HepG2 (cell line): ENCODE measurements around the gene LRRC34. TPM values are rescaled to one million over a fixed set of nuclear protein-coding genes. Genes with fewer than 3 reads are reported as not detected.

Source experiments
- CEBPG ChIP-seq: IDR thresholded peaks from 2 replicates; pipeline ENCODE4 v1.6.1; 2016
- CTCF ChIP-seq: sonication (generic); formaldehyde crosslinking; IDR thresholded peaks from 2 replicates; pipeline ENCODE4 v1.5.0; 2020; ENCODE audit warnings: mild to moderate bottlenecking, missing genetic modification reagents, moderate library complexity
- ESRRA ChIP-seq: sonication (generic); formaldehyde crosslinking; IDR thresholded peaks from 2 replicates; pipeline ENCODE4 v1.5.1; 2020; ENCODE audit warnings: mild to moderate bottlenecking, low read depth, missing genetic modification reagents
- GABPB1 ChIP-seq: IDR thresholded peaks from 2 replicates; pipeline ENCODE4 v1.6.1; 2016; ENCODE audit warnings: mild to moderate bottlenecking, missing genetic modification reagents, moderate library complexity, missing compliant biosample characterization
- MTA3 ChIP-seq: sonication (generic); formaldehyde crosslinking; IDR thresholded peaks from 2 replicates; pipeline ENCODE4 v1.4.0; 2020; ENCODE audit warnings: missing genetic modification reagents
- PLRG1 ChIP-seq: fragments of 450-650 bp; conservative IDR thresholded peaks from 2 replicates; pipeline ENCODE4 v1.6.1; 2016
- RAD21 ChIP-seq: fragments of 450-650 bp; formaldehyde crosslinking; IDR thresholded peaks from 2 replicates; pipeline ENCODE4 v1.5.0; 2020; ENCODE audit warnings: mild to moderate bottlenecking
- RFX3 ChIP-seq: IDR thresholded peaks from 2 replicates; pipeline ENCODE4 v1.6.1; 2016; ENCODE audit warnings: missing biosample characterization, missing genetic modification reagents
- TMF1 ChIP-seq: sonication (generic); formaldehyde crosslinking; IDR thresholded peaks from 2 replicates; pipeline ENCODE4 v1.8.1; 2022; ENCODE audit warnings: low read depth, missing genetic modification reagents
- YY1 ChIP-seq: IDR thresholded peaks from 2 replicates; pipeline ENCODE4 v1.6.1; 2011; ENCODE audit warnings: low read length, low read depth, moderate library complexity, mild to moderate bottlenecking; ENCODE audit not compliant: insufficient read depth, insufficient replicate concordance
- ZBTB7B ChIP-seq: sonication (generic); formaldehyde crosslinking; IDR thresholded peaks from 2 replicates; pipeline ENCODE4 v1.4.0; 2020; ENCODE audit warnings: missing genetic modification reagents
- ZFP1 ChIP-seq: IDR thresholded peaks from 2 replicates; pipeline ENCODE4 v1.6.1; 2016
- ZFY ChIP-seq: sonication (generic); formaldehyde crosslinking; IDR thresholded peaks from 2 replicates; pipeline ENCODE4 v1.4.0; 2020; ENCODE audit warnings: missing genetic modification reagents
- ZNF136 ChIP-seq: sonication (generic); formaldehyde crosslinking; IDR thresholded peaks from 2 replicates; pipeline ENCODE4 v1.8.1; 2022; ENCODE audit warnings: low read depth, mild to moderate bottlenecking, moderate library complexity, missing genetic modification reagents
- ZNF138 ChIP-seq: sonication (generic); formaldehyde crosslinking; IDR thresholded peaks from 2 replicates; pipeline ENCODE4 v1.5.0; 2020; ENCODE audit warnings: mild to moderate bottlenecking, low read depth, missing genetic modification reagents
- ZNF263 ChIP-seq: sonication (generic); formaldehyde crosslinking; IDR thresholded peaks from 2 replicates; pipeline ENCODE4 v1.4.0; 2020; ENCODE audit warnings: missing genetic modification reagents
- ZNF331 ChIP-seq: sonication (generic); formaldehyde crosslinking; IDR thresholded peaks from 2 replicates; pipeline ENCODE4 v1.4.0; 2020; ENCODE audit warnings: missing genetic modification reagents
- ZNF660 ChIP-seq: sonication (generic); formaldehyde crosslinking; IDR thresholded peaks from 2 replicates; pipeline ENCODE4 v1.5.1; 2020; ENCODE audit warnings: mild to moderate bottlenecking, low read depth, missing genetic modification reagents, borderline replicate concordance
- ZNF746 ChIP-seq: sonication (generic); formaldehyde crosslinking; IDR thresholded peaks from 2 replicates; pipeline ENCODE4 v1.8.0; 2022; ENCODE audit warnings: mild to moderate bottlenecking, missing genetic modification reagents
- ZNF776 ChIP-seq: sonication (generic); formaldehyde crosslinking; IDR thresholded peaks from 2 replicates; pipeline ENCODE4 v1.4.0; 2020; ENCODE audit warnings: mild to moderate bottlenecking, missing genetic modification reagents
- polyA plus RNA-seq, 8 experiments: library from polyadenylated mRNA; depleted of rRNA in 3 of 8; stranded (reverse) in 7 of 8; unstranded in 1 of 8; fragments of >200 nt; fragmentation: Illumina TruSeq in 4 of 8; extraction: Trizol in 4 of 8; gene quantifications; 2 replicates each; pipeline versions ENCODE4 v1.2.1 to v1.2.3, GENCODE V29; 2011 to 2016; ENCODE audit warnings: low read depth in 4 of 8, missing spikeins in 1 of 8, mixed read lengths in 1 of 8; ENCODE audit not compliant: insufficient read depth in 1 of 8
- total RNA-seq, 5 experiments: library from RNA; depleted of rRNA; stranded (reverse); fragments of >200 nt; fragmentation: Illumina TruSeq; extraction: Trizol; gene quantifications; 2 replicates each; pipeline ENCODE4 v1.2.3, GENCODE V29; 2016; ENCODE audit warnings: low read depth in 1 of 5
- TF ChIP-seq, protein P1 (sequence below): sonication (generic); formaldehyde crosslinking; IDR thresholded peaks from 2 replicates; pipeline ENCODE4 v1.4.0; 2020; ENCODE audit warnings: missing genetic modification reagents
- TF ChIP-seq, protein P2 (sequence below): IDR thresholded peaks from 2 replicates; pipeline ENCODE4 v1.6.1; 2012; ENCODE audit warnings: inconsistent platforms
- TF ChIP-seq, protein P3 (sequence below): sonication (generic); formaldehyde crosslinking; IDR thresholded peaks from 2 replicates; pipeline ENCODE4 v1.4.0; 2020; ENCODE audit warnings: missing genetic modification reagents; ENCODE audit errors: not compliant biosample characterization
- TF ChIP-seq, protein P4 (sequence below): sonication (generic); formaldehyde crosslinking; IDR thresholded peaks from 2 replicates; pipeline ENCODE4 v1.5.0; 2020; ENCODE audit warnings: mild to moderate bottlenecking, low read depth, missing genetic modification reagents, borderline replicate concordance

LRRC34 gene
- total and polyA plus RNA-seq, 2 of the 13 experiments (the other 11 are each of a cell fraction or from before 2014, with no cell fraction given) = not detected

GRCh38 chr3:169812332-169813235, at the start of gene LRRC34, which contains the start of gene LRRIQ4 (continued):
- TF ChIP-seq, protein P1, sequence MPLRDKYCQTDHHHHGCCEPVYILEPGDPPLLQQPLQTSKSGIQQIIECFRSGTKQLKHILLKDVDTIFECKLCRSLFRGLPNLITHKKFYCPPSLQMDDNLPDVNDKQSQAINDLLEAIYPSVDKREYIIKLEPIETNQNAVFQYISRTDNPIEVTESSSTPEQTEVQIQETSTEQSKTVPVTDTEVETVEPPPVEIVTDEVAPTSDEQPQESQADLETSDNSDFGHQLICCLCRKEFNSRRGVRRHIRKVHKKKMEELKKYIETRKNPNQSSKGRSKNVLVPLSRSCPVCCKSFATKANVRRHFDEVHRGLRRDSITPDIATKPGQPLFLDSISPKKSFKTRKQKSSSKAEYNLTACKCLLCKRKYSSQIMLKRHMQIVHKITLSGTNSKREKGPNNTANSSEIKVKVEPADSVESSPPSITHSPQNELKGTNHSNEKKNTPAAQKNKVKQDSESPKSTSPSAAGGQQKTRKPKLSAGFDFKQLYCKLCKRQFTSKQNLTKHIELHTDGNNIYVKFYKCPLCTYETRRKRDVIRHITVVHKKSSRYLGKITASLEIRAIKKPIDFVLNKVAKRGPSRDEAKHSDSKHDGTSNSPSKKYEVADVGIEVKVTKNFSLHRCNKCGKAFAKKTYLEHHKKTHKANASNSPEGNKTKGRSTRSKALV (CRISPR knock-in tag) = 0 out of 2 replicates have a peak, but pooled peaks have one; percentile 20
- TF ChIP-seq ZNF136 = no peak
- TF ChIP-seq TMF1 = no peak
- peak; percentile 44; the same call in 1 of the 2 replicates for TF ChIP-seq ZFY (CRISPR knock-in tag)
- no peak for TF ChIP-seq ZNF331 (CRISPR knock-in tag)
- no peak for TF ChIP-seq ZFP1 (CRISPR knock-in tag)
- peak; percentile 6; the same call in 1 of the 2 replicates for TF ChIP-seq GABPB1
- no peak for TF ChIP-seq ZBTB7B
- TF ChIP-seq RAD21 = no peak
- no peak for TF ChIP-seq MTA3 (CRISPR knock-in tag)
- no peak for TF ChIP-seq YY1
- peak; percentile 62 for TF ChIP-seq RFX3 (CRISPR knock-in tag)
- TF ChIP-seq ESRRA (CRISPR knock-in tag) = no peak
- TF ChIP-seq CTCF (CRISPR knock-in tag) = no peak
- 0 out of 2 replicates have a peak, but pooled peaks have one; percentile 29 for TF ChIP-seq ZNF776
- TF ChIP-seq ZNF138 (CRISPR knock-in tag) = no peak
- TF ChIP-seq PLRG1 = no peak
- TF ChIP-seq, protein P2, sequence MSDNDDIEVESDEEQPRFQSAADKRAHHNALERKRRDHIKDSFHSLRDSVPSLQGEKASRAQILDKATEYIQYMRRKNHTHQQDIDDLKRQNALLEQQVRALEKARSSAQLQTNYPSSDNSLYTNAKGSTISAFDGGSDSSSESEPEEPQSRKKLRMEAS = peak; percentile 16; the same call in 1 of the 2 replicates
- no peak for TF ChIP-seq ZNF746 (CRISPR knock-in tag)
- TF ChIP-seq ZNF263 (CRISPR knock-in tag) = peak; percentile 80
- no peak for TF ChIP-seq ZNF660 (CRISPR knock-in tag)
- TF ChIP-seq CEBPG (CRISPR knock-in tag) = no peak
- TF ChIP-seq, protein P3, sequence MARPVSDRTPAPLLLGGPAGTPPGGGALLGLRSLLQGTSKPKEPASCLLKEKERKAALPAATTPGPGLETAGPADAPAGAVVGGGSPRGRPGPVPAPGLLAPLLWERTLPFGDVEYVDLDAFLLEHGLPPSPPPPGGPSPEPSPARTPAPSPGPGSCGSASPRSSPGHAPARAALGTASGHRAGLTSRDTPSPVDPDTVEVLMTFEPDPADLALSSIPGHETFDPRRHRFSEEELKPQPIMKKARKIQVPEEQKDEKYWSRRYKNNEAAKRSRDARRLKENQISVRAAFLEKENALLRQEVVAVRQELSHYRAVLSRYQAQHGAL (CRISPR knock-in tag) = no peak
- TF ChIP-seq, protein P4, sequence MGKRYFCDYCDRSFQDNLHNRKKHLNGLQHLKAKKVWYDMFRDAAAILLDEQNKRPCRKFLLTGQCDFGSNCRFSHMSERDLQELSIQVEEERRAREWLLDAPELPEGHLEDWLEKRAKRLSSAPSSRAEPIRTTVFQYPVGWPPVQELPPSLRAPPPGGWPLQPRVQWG (CRISPR knock-in tag) = no peak
